Measurements from ENCODE around the gene ZFAND3.

The ZFAND3 gene

GRCh38 chr6:37848371-37848770, 28.8 kb downstream of the ZFAND3 start:
- Histone ChIP-seq H3K79me2 (ENCODE audit: insufficient read depth, low read length) (0 out of 2 replicates have a peak, but pooled peaks cover 3% of the 10 kb centered on the region), H3K27me3 (ENCODE audit: insufficient read depth, low read length) (no peaks in the 10 kb centered on the region), H3K27ac (ENCODE audit: low read depth, low read length, poor library complexity, severe bottlenecking) (no peak overlapping the region), H3K4me3 (ENCODE audit: low read depth, low read length, poor library complexity, severe bottlenecking) (no peak overlapping the region), H3F3A (ENCODE audit: insufficient read depth, low read length) (no peaks in the 10 kb centered on the region), H3K4me2 (ENCODE audit: low read length) (no peak overlapping the region), H4K20me1 (ENCODE audit: insufficient read depth, low read length) (0 out of 2 replicates have a peak, but pooled peaks cover 2% of the 10 kb centered on the region), H3K9me2 (ENCODE audit: low read depth, low read length) (no peaks in the 10 kb centered on the region), H3K9me3 (ENCODE audit: low read length) (no peaks in the 10 kb centered on the region), H3K4me1 (ENCODE audit: insufficient read depth, low read length, severe bottlenecking) (peaks cover 9% of the 10 kb centered on the region), H2AFZ (ENCODE audit: low read length) (no peak overlapping the region), H3K36me3 (ENCODE audit: insufficient read depth, low read length) (no peaks in the 10 kb centered on the region; the same call in 1 of the 2 replicates), H3K9ac (ENCODE audit: low read length) (no peak overlapping the region)
- TF ChIP-seq EZH2 (IDR thresholded peaks at IDR 0.05; ENCODE audit: borderline replicate concordance, low read length), result no peak
- TF ChIP-seq CTCF (IDR thresholded peaks at IDR 0.05; ENCODE audit: low read length), result no peak

- Histone ChIP-seq H4K20me1 (ENCODE audit: insufficient read depth, low read length) (0 out of 2 replicates have a peak, but pooled peaks cover 2% of the 10 kb centered on the region), H3K36me3 (ENCODE audit: insufficient read depth, low read length) (no peaks in the 10 kb centered on the region), H3K27me3 (ENCODE audit: insufficient read depth, low read length) (no peaks in the 10 kb centered on the region), H3K27ac (ENCODE audit: low read depth, low read length, poor library complexity, severe bottlenecking) (no peak overlapping the region), H3K9me2 (ENCODE audit: low read depth, low read length) (no peaks in the 10 kb centered on the region), H2AFZ (ENCODE audit: low read length) (no peak overlapping the region), H3K9me3 (ENCODE audit: low read length) (no peaks in the 10 kb centered on the region), H3K4me1 (ENCODE audit: insufficient read depth, low read length, severe bottlenecking) (peaks cover 9% of the 10 kb centered on the region), H3K79me2 (ENCODE audit: insufficient read depth, low read length) (no peaks in the 10 kb centered on the region), H3K9ac (ENCODE audit: low read length) (no peak overlapping the region), H3F3A (ENCODE audit: insufficient read depth, low read length) (no peaks in the 10 kb centered on the region), H3K4me3 (ENCODE audit: low read depth, low read length, poor library complexity, severe bottlenecking) (no peak overlapping the region), H3K4me2 (ENCODE audit: low read length) (no peak overlapping the region)
- no peak for TF ChIP-seq EZH2 (IDR thresholded peaks at IDR 0.05; ENCODE audit: borderline replicate concordance, low read length)
- TF ChIP-seq CTCF (IDR thresholded peaks at IDR 0.05; ENCODE audit: low read length), result no peak
Measured at GRCh38 chr6:37850260-37850659, 30.7 kb downstream of the ZFAND3 start.

- no peaks in the 10 kb centered on the region for H3K79me2 ChIP-seq (ENCODE audit: insufficient read depth, low read length)
- no peak overlapping the region for H3K9ac ChIP-seq (ENCODE audit: low read length)
- H3K27ac ChIP-seq (ENCODE audit: low read depth, low read length, poor library complexity, severe bottlenecking), result no peak overlapping the region
- 0 out of 2 replicates have a peak, but pooled peaks cover 2% of the 10 kb centered on the region for H4K20me1 ChIP-seq (ENCODE audit: insufficient read depth, low read length)
- TF ChIP-seq CTCF (IDR thresholded peaks at IDR 0.05; ENCODE audit: low read length) (no peak), EZH2 (IDR thresholded peaks at IDR 0.05; ENCODE audit: borderline replicate concordance, low read length) (no peak)
- no peak overlapping the region for H3K4me2 ChIP-seq (ENCODE audit: low read length)
- H3F3A ChIP-seq (ENCODE audit: insufficient read depth, low read length), result no peaks in the 10 kb centered on the region
- no peaks in the 10 kb centered on the region for H3K36me3 ChIP-seq (ENCODE audit: insufficient read depth, low read length)
- no peak overlapping the region for H3K4me3 ChIP-seq (ENCODE audit: low read depth, low read length, poor library complexity, severe bottlenecking)
- no peaks in the 10 kb centered on the region for H3K9me3 ChIP-seq (ENCODE audit: low read length)
- no peaks in the 10 kb centered on the region for H3K27me3 ChIP-seq (ENCODE audit: insufficient read depth, low read length)
- peaks cover 9% of the 10 kb centered on the region for H3K4me1 ChIP-seq (ENCODE audit: insufficient read depth, low read length, severe bottlenecking)
- no peaks in the 10 kb centered on the region for H3K9me2 ChIP-seq (ENCODE audit: low read depth, low read length)
- H2AFZ ChIP-seq (ENCODE audit: low read length), result no peak overlapping the region
Measured at GRCh38 chr6:37850728-37851285, 31.3 kb downstream of the ZFAND3 start.

All from OCI-LY1 (cell line).